Measurements from ENCODE around the gene CFAP20. TPM values are rescaled to one million over a fixed set of nuclear protein-coding genes. Genes with fewer than 3 reads are reported as not detected.

The CFAP20 gene
- total RNA-seq, 1 experiment from 2014 or later = 58.3 TPM

DNA sequence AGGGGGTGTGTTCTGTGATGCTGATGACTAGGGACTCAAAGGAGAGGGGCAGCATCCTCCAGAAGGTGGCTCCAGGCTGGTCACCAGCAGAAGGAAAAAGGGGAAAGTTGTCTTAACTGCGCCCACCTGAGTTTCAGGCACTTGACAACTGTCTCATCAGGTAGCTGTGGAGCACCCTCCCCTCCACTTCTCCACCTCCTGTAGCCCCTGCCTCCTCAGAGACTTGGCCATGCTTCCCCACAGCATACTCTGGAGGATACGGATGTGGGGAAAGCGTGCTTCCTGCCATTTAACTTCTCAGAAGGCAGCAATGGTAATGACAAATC lies 17.9 kb downstream of the CFAP20 start:
- H3K4me3 ChIP-seq (ENCODE audit: low read length) = no peak overlapping the region
- no peak overlapping the region for H2AFZ ChIP-seq (ENCODE audit: low read length)
- ChIA-PET POLR2A (ENCODE audit: unreplicated experiment) (no interaction called here), CTCF (no interaction called here)
- TF ChIP-seq EZH2 (IDR thresholded peaks at IDR 0.05; ENCODE audit: low read length, unreplicated experiment) (no peak), EZH2phosphoT487 (IDR thresholded peaks at IDR 0.05; ENCODE audit: borderline replicate concordance, low read length) (no peak)
- TF ChIP-seq, protein P1, sequence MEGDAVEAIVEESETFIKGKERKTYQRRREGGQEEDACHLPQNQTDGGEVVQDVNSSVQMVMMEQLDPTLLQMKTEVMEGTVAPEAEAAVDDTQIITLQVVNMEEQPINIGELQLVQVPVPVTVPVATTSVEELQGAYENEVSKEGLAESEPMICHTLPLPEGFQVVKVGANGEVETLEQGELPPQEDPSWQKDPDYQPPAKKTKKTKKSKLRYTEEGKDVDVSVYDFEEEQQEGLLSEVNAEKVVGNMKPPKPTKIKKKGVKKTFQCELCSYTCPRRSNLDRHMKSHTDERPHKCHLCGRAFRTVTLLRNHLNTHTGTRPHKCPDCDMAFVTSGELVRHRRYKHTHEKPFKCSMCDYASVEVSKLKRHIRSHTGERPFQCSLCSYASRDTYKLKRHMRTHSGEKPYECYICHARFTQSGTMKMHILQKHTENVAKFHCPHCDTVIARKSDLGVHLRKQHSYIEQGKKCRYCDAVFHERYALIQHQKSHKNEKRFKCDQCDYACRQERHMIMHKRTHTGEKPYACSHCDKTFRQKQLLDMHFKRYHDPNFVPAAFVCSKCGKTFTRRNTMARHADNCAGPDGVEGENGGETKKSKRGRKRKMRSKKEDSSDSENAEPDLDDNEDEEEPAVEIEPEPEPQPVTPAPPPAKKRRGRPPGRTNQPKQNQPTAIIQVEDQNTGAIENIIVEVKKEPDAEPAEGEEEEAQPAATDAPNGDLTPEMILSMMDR (conservative IDR thresholded peaks at IDR 0.05; ENCODE audit: low read depth, low read length) = no peak
- H3K36me3 ChIP-seq (ENCODE audit: low read depth, low read length) = peaks cover 16% of the 10 kb centered on the region
- ATAC-seq = no peak
- intact Hi-C loops (cut with micrococcal nuclease) = no loop called here
- no peaks in the 10 kb centered on the region for H3K9me2 ChIP-seq (replicated peaks; ENCODE audit: low read length)
- H3K79me2 ChIP-seq (ENCODE audit: low read length) = no peaks in the 10 kb centered on the region
- no peaks in the 10 kb centered on the region for H3F3A ChIP-seq (ENCODE audit: low read length, unreplicated experiment)
- H3K9me3 ChIP-seq (ENCODE audit: low read length) = no peaks in the 10 kb centered on the region
- H4K20me1 ChIP-seq (ENCODE audit: low read length) = no peaks in the 10 kb centered on the region
- no peaks in the 10 kb centered on the region for H3K27me3 ChIP-seq (ENCODE audit: low read length)
- H3K27ac ChIP-seq (ENCODE audit: low read length) = no peak overlapping the region
- BruUV-seq (replicated peaks) = no TSS peak
- DNase-seq = no peak
- no peaks in the 10 kb centered on the region for H3K4me1 ChIP-seq (ENCODE audit: insufficient read depth, low read length)
- H3K9ac ChIP-seq (ENCODE audit: low read length) = no peak overlapping the region
- H3K4me2 ChIP-seq (ENCODE audit: low read length) = no peak overlapping the region

DNA sequence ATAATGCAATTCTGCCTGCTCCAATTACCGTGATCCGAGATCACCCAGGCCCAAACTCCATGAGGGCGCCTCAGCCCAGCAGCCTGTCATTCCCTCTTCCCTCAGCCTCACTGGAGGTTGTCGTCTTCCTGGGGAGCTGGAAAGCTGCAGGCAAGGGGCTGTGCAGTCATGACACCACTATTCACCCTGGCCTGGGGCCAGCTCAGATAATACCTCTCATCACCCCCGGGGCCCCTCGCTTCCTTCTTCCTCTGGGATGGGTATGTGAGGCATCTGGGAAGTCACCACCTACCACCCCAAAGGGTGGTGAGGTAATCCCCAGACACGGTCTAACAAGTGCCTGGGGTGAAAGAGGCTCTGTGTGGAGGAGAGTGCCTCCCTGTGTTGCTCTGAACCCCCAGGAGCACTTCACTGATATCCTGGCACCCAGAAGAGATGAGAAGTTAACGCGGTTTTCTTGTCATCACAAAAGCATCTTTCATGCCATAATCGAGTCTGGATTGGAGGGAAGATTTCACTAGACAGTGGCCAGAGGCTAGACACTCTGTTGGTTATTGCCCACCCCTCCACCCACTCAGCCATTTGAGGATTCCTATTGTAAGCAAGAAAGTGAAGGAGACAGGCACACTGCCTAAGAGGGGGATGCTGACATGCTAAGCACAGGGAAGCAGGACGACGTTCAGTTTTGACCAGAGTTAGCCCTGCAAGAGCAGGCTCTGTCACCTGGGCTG lies 18.4 kb downstream of the CFAP20 start:
- CTCF ChIA-PET = no interaction called here

DNA sequence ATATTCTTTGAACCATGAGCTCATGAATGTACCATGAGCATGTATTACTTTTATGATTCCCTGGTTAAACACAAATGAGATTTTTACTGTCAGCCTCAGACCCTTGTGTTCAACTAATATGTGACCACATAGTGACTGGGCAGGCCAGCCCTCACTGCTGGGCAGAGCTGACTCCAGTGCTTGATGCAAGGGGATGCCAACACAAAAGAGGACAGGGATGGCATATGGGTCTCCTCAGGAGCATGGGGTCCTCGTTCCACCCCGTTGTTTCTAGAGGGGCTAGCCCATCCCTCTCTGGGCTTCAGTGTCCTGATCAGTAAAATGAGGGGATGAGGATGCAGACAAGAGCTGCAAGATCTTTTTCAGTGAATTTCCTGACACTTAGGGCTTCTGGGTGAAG lies 19.3 kb downstream of the CFAP20 start:
- no peak for ATAC-seq
- TF ChIP-seq EZH2 (IDR thresholded peaks at IDR 0.05; ENCODE audit: low read length, unreplicated experiment) (no peak), EZH2phosphoT487 (IDR thresholded peaks at IDR 0.05; ENCODE audit: borderline replicate concordance, low read length) (no peak)
- TF ChIP-seq, protein P1 (conservative IDR thresholded peaks at IDR 0.05; ENCODE audit: low read depth, low read length) = no peak
- ChIA-PET POLR2A (ENCODE audit: unreplicated experiment) (no interaction called here), CTCF (no interaction called here)
- Histone ChIP-seq H3K9me2 (replicated peaks; ENCODE audit: low read length) (no peaks in the 10 kb centered on the region), H3K36me3 (ENCODE audit: low read depth, low read length) (peaks cover 5% of the 10 kb centered on the region), H4K20me1 (ENCODE audit: low read length) (no peaks in the 10 kb centered on the region), H3K9me3 (ENCODE audit: low read length) (no peaks in the 10 kb centered on the region), H3F3A (ENCODE audit: low read length, unreplicated experiment) (no peaks in the 10 kb centered on the region), H3K4me2 (ENCODE audit: low read length) (no peak overlapping the region), H3K9ac (ENCODE audit: low read length) (no peak overlapping the region), H3K27ac (ENCODE audit: low read length) (no peak overlapping the region), H3K27me3 (ENCODE audit: low read length) (no peaks in the 10 kb centered on the region), H2AFZ (ENCODE audit: low read length) (no peak overlapping the region), H3K79me2 (ENCODE audit: low read length) (no peaks in the 10 kb centered on the region), H3K4me1 (ENCODE audit: insufficient read depth, low read length) (no peaks in the 10 kb centered on the region), H3K4me3 (ENCODE audit: low read length) (no peak overlapping the region)
- no TSS peak for BruUV-seq (replicated peaks)
- DNase-seq = no peak
- intact Hi-C loops (cut with micrococcal nuclease) = no loop called here

More for the DNA sequence above, 18.4 kb downstream of the CFAP20 start:
- Histone ChIP-seq H3K9ac (ENCODE audit: low read length) (no peak overlapping the region), H3K27ac (ENCODE audit: low read length) (no peak overlapping the region), H4K20me1 (ENCODE audit: low read length) (no peaks in the 10 kb centered on the region), H3F3A (ENCODE audit: low read length, unreplicated experiment) (no peaks in the 10 kb centered on the region), H3K9me2 (replicated peaks; ENCODE audit: low read length) (no peaks in the 10 kb centered on the region), H3K27me3 (ENCODE audit: low read length) (no peaks in the 10 kb centered on the region), H3K4me1 (ENCODE audit: insufficient read depth, low read length) (no peaks in the 10 kb centered on the region), H3K4me2 (ENCODE audit: low read length) (no peak overlapping the region), H2AFZ (ENCODE audit: low read length) (no peak overlapping the region), H3K9me3 (ENCODE audit: low read length) (no peaks in the 10 kb centered on the region), H3K36me3 (ENCODE audit: low read depth, low read length) (peaks cover 12% of the 10 kb centered on the region), H3K79me2 (ENCODE audit: low read length) (no peaks in the 10 kb centered on the region), H3K4me3 (ENCODE audit: low read length) (no peak overlapping the region)
- no peak for ATAC-seq
- BruUV-seq (replicated peaks) = no TSS peak
- POLR2A ChIA-PET (ENCODE audit: unreplicated experiment) = no interaction called here
- no peak for DNase-seq
- intact Hi-C loops (cut with micrococcal nuclease) = no loop called here
- TF ChIP-seq, protein P1 (conservative IDR thresholded peaks at IDR 0.05; ENCODE audit: low read depth, low read length) = no peak
- TF ChIP-seq EZH2 (IDR thresholded peaks at IDR 0.05; ENCODE audit: low read length, unreplicated experiment) (no peak), EZH2phosphoT487 (IDR thresholded peaks at IDR 0.05; ENCODE audit: borderline replicate concordance, low read length) (no peak)
